Sciatic nerve (tissue), 2 donors: Measurements from ENCODE around the gene SH3TC1. TPM values are rescaled to one million over a fixed set of nuclear protein-coding genes. Genes with fewer than 3 reads are reported as not detected.

Source experiments
- ATAC-seq: fragments of 200-7000 bp; cut with Tn5 transposase; one replicate; pipeline ENCODE4 v1.9.1; 2020; ENCODE audit warnings: mild to moderate bottlenecking, moderate library complexity
- DNase-seq: peaks from one replicate; pipeline ENCODE4 v3.0.0-alpha.2; 2020; ENCODE audit warnings: low spot score
- intact Hi-C: fragments of 100-400 bp; cut with DNase I; formaldehyde crosslinking; loops from one replicate; pipeline ENCODE4 v1.14.2; 2022
- total RNA-seq: library from RNA; stranded (reverse); fragmentation: NEBNext Ultra II Directional; extraction: Animal tissue kit (Norgen Biotek cat#: 25700); gene quantifications from one replicate; pipeline ENCODE4 v1.2.1, GENCODE V29; 2021
- donor health status: DM: no; HTN: no; CAD: no.
- donor health status: DM: no; HTN: no; CAD: no.

SH3TC1 gene
- total RNA-seq, 1 donor from 2014 or later = 52.2 TPM

DNA sequence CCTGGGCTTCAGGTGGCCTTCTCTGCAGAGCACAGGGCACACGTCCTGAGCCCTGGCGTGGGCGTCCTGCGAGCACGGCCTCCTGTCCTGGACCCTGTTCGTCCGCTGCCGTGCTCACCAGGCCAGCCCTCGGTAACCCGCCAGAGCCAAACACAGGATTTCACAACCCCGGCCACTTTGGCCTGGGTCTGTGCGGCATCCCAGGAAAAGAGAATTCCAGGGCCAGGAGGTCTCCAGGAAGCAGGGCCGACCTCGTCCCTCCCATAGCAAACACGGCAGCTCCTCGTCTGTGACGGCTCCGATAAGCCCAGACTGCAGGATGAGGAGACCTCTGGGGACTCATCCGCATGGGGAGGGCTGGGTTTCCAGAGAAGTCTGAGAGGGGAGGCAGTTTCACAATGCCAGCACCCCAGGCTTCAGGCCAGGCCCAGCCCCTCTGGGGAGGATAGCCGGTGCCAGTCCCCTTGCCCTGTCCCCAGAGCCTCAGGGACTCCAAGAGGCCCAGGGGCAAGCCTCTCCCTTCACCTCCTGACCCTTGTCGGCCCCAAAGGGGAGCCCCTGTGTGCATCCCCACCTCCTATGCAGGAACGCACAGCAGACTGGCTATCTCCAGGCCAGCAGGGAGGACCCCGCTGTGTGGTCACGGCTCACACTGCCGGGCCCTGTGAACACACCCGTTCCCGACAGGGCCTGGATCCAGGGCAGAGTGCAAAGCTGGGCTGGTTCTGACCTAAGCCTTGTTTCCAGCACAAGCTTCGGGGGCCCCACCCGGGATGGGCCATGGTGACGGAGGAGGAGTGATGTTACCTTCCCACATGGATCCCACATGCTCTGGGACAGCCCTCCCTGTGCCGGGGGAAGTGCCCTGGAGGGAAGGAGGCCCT is 48.2 kb downstream of the SH3TC1 start:
- ATAC-seq (peak; percentile 81), DNase-seq (peak; percentile 79)
- intact Hi-C loops = no loop called here

DNA sequence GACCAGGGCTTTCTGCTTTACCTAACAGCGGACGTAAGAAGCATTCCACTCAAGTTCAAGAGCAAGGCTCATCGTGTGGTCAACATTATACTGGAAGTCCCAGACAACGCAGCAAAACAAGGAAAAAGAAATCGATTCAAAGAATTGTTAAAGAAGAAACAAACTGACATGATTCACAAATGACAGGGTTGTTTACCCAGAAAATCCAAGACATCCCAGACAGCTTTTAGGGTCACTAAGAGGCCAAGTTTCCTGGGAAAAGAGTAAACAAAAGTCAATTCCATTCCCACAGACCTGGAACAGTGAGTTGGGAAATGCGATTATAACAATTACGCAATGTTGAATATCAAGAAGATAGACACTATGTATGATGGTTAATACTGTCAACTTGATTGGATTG is 49.0 kb downstream of the SH3TC1 start:
- intact Hi-C loops = no loop called here
- DNase-seq (no peak), ATAC-seq (peak; percentile 29)

DNA sequence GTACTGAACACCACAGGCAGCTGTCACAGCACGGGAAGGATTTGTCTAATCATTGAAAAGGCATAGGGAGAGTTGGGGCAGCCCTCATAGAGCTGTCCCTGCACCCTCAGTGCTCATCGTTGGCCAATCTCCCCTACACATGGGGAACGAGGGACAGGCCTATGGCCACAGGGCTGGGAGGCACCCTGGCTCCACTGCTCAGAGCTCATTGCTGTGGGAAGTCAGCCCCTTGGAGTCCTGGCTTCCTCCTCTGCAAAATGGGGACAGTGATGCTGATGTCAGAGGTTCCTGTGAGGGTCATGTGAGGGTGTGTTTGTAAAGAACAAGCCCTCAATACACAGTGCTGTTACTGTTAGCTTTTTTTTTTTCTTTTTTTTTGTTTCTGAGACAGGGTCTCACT is 51.1 kb downstream of the SH3TC1 start:
- DNase-seq (no peak), ATAC-seq (no peak)
- intact Hi-C loops = no loop called here

DNA sequence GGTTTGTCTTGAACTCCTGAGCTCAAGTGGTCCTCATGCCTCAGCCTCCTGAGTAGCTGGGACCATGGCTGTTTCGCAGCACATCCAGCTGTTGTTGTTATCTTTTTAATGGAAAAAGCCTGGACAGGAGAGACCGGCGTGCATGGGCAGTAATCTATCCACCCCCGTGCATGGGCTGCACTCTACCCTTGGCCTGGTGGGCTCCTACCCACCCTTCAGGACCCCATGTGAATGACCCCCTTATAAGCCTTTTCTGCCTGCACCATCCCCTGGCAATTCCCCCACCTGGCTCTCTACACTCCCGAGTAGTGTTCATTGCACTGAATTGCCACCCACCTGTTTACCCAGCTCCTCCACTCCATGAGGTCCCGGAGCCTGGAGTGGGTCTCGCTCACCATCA is 51.5 kb downstream of the SH3TC1 start:
- DNase-seq = no peak
- no peak for ATAC-seq
- intact Hi-C loops = no loop called here

DNA sequence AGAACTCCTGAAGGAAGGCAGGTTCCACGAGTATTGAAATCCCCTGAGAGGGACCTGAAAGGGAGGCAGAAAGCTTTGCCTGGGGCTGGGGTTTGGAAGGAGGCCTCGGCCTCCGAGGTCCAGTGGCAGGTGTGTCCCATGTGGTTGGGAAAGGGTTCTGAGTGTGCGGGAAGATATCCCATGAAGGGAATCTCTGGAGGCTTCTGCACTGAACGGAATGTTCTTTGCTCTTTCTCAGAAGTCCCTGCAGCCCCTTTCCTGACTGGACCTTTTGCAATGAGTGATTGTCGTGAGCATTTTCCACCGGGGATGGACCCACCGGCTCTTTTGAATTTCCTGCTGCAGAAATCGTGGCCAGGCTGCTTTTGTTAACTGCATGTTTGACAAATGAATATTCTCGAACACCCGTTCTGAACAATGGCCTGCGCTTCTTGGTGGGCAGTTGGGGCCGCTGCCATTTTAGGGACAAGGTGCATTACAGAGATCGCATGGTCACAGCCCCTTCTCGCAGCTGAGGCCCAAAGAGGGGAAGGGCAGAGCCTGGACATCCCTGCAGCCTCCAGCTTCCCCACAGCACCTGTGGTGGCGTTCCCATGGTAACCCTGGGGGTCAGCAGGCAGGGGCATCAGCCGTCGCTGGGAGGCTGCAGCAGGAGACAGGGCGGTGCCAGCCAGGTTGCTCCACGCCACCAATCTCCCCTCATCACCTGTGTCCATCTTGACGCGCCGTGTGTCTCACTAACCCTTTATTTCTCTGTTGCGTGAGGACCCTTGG is 52.2 kb downstream of the SH3TC1 start:
- ATAC-seq = no peak
- no peak for DNase-seq
- intact Hi-C loops = no loop called here

DNA sequence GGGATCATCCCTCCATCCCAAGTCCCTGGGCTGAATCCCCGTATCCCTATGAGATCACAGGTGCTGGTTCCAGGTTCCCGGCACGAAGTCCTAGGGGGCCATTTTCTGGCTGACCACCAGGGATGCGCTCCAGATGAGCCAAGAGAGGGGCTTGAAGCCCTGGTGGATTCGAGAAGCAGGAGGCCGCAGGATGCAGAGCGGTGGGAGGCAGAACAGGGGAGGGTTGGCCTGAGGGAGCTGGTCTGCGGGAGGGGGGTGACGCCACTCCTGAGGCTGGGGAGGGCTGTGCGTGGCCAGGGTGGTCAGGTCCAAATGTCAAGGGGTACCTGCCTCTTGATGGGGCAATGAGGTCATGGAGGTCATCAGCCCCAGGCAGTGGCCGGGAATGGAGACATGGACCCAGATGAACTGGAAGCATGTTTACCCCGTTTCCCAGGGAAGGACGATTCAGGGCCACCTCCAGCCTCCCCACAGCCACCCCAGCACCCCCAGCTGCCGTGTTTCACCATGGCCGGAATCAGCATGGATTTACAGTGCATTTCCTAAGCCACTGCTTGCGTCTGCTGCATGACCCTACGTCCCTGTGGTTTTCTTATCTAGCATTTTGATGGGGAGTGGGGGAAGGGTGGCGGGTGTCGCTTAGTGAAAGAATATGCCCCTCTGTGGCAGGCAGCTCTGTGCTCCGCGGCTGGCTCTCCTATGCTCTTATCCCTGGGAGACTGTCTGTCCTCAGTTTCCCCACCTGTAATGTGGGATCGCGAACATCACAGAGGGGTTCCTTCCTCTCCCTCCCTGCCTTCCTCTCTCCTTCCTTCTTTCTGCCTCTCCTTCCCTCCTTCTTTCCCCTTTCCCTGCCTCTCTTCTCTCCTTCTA is 53.4 kb downstream of the SH3TC1 start:
- no peak for DNase-seq
- intact Hi-C loops = no loop called here
- no peak for ATAC-seq

DNA sequence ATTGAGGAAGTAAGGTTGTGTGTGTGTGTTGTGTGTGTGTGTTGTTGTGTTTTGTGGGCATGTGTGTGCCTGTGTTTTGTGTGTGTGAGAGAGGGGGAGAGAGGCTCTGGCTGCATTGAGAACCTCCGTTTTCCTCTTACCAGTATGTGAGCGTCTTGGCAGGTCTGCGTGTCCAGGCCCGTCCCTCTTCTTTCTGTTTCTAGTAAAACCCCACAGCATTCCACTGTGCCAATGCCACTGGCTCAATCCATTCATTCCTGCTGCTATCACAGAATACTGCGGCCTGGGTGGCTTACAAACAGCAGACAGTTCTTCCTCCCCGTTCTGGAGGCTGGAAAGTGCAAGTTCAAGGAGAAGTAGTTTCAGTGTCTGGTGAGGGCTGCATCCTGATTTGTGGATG is 55.0 kb downstream of the SH3TC1 start:
- no peak for ATAC-seq
- intact Hi-C loops = no loop called here
- DNase-seq = no peak

DNA sequence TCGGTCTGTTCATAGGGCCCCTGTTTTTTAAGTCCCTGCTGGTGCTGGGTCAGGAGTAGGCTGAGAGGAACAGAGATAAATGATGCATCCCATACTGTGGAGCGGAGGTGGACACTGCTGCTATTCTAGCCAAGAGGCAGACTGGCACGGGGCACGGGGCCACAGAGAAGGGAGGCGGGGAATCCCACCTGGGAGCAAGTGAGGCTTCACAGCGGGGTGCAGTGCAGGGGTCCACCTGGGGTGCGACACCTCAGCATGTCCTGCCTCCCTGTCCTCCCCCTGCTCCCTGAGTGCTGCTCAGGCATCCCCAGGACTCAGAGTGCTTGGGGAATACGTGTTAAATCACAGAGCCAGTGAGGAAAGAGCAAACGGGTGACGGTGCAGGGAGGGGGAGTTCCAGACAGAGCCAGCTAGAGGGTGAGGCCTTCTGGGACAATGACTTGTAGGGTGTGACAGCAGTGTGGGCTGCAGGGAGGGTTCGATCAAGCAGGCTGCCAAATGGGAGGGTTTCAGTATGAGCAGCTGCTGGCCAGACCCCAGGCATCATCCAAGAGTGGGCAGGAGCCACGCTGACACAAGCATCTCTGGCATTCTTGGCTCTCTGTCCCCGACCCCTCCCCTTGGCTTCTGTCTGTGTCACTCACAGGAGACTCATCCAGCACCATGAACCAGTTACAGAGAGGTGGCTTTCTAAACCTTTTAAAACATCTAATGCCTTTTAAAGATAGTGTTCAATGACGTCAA is 56.8 kb downstream of the SH3TC1 start:
- ATAC-seq (peak; percentile 42), DNase-seq (no peak)
- intact Hi-C loops = loop anchor here (5.0 kb wide), 1 partner anchor 1576 kb away; no protein-coding TSS in a partner anchor

DNA sequence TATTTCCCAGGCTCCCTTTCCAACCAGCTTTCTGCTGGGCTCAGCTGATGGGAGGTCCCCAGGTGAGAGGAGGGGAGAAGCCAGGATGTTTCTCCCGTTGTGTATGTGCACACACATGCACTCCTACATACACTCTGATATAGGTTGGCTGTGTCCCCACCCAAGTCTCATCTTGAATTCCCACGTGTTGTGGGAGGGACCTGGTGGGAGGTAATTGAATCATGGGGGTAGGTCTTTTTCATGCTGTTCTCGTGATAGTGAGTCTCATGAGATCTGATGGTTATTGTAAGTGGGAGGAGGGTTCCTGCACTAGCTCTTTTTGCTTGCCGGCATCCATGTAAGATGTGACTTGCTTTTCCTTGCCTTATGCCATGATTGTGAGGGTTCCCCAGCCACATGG is 58.8 kb downstream of the SH3TC1 start:
- ATAC-seq (no peak), DNase-seq (no peak)
- intact Hi-C loops = loop anchor here (5.0 kb wide), 1 partner anchor 1574 kb away; no protein-coding TSS in a partner anchor

DNA sequence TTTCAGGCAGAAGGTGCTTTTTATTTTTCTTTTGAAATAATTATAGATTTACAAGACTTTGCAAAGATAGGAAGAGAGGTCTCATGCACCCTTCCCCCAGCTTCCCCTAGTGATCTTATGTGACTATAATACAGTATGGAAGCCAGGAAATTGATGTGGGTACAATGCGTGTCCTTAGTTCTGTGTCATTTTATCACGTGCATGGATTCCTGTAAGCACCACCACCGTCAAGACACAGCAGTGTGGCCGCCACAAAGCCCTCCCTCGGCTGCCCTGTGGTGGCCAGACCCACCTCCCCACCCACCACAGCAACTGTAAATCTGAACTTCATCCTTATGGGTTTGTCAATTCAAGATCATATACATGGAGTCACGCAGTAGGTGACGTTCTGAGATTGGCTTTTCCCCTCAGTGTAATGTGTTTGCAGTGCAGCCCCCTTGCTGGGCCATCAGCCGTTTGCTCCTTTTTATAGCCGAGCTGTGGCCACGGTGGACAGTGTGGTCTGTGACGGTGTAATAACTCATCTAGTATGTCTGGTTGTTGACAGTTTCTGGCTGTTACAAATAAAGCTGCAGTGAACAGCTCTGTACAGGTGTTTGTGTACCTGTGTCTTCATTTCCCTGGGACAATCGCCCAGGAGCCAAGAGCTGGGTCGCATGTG is 59.6 kb downstream of the SH3TC1 start:
- intact Hi-C loops = loop anchor here (5.0 kb wide), 1 partner anchor 1574 kb away; no protein-coding TSS in a partner anchor
- DNase-seq (no peak), ATAC-seq (no peak)

DNA sequence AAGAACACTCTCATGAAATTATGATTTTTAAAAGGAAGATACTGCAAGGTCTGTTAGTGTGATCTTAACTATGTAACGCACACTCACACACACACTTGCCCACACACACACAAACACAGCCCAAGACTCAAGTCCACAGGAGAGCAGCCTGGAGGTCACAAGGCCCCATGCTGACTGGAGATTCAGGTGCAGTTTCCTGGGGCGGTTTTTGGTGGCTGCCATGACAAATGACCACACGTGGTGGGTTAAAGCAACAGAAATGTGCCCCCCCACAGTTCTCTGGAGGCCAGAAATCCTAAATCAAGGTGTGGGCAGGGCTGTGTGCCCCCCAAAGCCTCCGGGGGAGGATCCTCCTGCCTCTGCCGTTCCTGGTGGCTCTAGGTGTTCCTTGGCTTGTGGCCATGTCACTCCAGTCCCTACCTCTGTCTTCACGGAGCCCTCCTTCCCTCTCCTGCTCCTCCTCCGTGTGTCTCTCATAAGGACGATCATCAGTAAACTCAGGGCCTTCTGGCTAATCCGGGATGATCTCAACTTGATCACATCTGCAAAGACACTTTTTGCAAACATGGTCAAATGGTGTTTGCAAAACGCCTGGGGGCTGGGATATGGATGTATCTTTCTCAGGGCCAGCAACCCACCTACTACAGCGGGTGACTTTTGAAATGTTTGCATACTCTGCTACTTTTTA is 60.8 kb downstream of the SH3TC1 start:
- intact Hi-C loops = loop anchor here (5.0 kb wide), 1 partner anchor 1572 kb away; no protein-coding TSS in a partner anchor
- no peak for DNase-seq

DNA sequence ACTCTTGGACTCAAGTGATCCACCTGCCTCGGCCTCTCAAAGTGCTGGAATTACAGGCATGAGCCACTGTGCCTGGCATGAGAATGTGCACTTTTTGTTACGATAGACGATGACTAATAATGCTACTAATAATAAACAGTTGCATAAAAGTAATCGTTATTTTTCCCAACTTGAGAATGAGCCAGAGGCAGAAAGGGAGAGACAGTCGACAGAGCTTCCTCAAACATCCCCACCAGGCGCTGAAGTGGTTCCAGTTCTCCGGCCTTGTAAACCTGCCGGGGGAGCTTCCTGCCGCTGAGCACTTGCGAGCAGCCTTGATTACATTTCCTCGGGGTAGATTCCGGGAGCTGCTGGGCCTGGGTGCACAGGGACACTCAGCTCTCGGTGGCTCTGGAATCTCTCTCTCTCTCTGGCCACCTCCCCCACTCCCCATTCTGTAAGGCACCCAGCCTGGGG is 61.6 kb downstream of the SH3TC1 start:
- DNase-seq (no peak), ATAC-seq (peak; percentile 38)
- intact Hi-C loops = no loop called here

More for the DNA sequence above, 60.8 kb downstream of the SH3TC1 start:
- no peak for ATAC-seq

DNA sequence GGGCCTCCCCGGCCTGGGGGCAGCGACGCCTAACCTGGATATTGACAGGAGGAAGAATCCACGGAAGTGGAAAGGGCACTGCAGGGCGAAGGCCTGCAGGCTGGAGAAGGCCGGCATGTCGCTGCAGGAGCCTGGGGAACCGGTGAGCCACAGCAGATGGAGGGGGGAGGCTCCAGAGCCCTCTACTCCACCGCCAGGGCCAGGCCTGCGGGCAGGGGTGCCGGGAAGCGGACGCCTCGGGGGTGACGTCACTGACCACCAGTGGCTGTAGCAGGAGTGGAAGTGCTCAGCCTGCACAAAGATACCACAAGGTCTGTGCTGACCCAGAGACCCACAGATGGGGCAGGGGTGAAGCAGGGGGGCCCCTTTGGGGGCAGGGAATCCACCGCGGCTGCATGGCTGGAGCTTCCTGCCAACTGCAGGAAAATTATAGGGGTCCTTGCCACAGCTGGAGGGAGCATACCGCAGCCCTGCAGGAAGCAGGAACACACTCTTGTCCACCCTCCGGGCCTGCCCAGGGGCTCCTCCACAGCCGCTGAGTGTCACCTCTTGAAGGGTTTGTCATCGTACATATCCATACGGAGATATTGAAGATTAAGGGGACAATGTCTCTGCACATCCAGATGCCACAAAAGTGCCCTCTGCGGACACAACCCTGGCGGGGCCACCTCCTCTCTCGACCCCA is 62.9 kb downstream of the SH3TC1 start:
- intact Hi-C loops = no loop called here
- DNase-seq = no peak
- peak; percentile 53 for ATAC-seq

DNA sequence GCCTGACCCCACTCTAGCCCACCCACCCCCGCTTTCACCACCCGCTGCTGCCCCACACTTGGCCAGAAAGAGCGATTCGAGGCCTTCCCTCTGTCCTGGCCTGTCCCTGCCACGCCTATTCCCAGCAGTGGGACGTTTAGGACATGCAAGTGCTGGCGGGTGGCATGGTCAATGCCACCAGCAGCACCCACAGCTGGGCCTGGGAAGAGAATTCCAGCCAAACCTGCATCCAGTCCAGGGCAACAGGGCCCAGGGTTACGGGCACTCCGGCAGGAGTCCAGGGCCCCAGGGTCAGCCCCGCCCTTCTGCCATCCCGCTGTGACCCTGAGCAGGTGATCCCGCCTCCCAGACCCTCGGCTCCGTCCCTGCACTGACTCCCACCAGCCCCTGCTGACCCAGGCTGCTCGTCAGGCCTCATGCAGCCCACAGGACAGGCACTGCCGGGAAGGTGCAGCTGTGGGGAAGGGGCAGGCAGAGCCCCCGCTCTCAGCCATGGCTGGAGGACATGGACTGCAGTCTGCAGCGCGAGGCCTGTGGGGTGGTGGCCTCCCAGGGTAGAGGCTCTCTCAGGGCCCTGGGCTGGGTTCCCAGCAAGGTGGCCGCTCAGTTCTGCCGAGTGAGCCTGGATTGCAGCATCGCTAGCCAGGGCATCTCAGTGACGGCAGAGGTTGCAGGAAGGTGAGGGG is 63.7 kb downstream of the SH3TC1 start:
- no peak for ATAC-seq
- intact Hi-C loops = no loop called here
- DNase-seq = no peak

DNA sequence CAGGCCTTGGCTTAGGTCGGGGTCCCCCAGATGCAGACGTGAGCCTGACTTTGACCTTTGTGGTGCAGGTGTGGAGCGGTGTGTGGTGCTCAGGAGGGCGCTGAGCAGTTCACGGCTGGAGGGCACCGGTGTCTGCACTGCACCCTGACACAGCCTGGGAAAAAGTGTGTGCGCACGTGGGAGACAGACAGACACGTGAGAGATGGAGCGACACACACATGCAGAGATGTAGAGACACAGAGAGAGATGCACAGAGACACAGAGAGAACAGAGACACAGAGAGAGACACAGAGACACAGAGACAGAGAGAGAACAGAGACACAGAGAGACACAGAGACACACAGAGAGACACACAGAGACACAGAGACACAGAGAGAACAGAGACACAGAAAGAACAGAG is 64.3 kb downstream of the SH3TC1 start:
- DNase-seq (no peak), ATAC-seq (no peak)
- intact Hi-C loops = no loop called here

DNA sequence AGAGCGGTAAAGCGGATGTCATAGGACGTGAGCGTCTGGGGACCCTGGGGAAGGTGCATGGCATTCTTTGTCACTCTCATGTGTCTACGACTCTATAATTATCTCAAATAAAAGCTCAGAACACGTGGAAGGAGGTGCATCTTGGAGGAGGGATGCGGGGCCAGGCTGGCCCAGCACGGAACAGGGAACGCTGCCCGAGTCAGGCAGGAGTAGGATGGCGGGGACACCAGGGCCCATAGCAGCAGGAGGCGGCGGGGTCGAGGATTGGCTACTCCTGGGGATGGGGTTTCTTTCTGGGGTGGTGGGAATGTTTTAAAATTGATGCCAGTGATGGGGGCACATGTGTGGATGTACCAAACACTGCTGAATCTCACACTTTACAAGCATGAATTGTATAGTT is 65.0 kb downstream of the SH3TC1 start:
- ATAC-seq (no peak), DNase-seq (no peak)
- intact Hi-C loops = no loop called here
